Neural crest cell (in vitro differentiated cells): Measurements from ENCODE around the gene MOGAT1. TPM values are rescaled to one million over a fixed set of nuclear protein-coding genes. Genes with fewer than 3 reads are reported as not detected.

Experiments
- total RNA-seq: library from RNA; stranded (reverse); gene quantifications from 2 replicates; pipeline ENCODE4 v1.2.1, GENCODE V29; 2021

Gene MOGAT1
- total RNA-seq, 1 donor from 2014 or later: not detected

Other genes with a start within 250 kb of the MOGAT1 start
- gene SGPP2, start 247.1 kb upstream of the MOGAT1 start, total RNA-seq: not detected in 2 replicates
- 38.7 and 39.9 TPM in 2 replicates for gene FARSB, start 15.6 kb upstream of the MOGAT1 start, total RNA-seq
- 89.0 and 89.5 TPM in 2 replicates for gene ACSL3, start 189.4 kb downstream of the MOGAT1 start, total RNA-seq